Mesenchymal stem cell (in vitro differentiated cells and primary cell): ENCODE measurements around the gene PYM1.

Experiments
- DNase-seq: peaks from one replicate; pipeline ENCODE4 v3.0.0-alpha.2; 2013
- H2AFZ ChIP-seq: one replicate; pipeline ENCODE4 v1.6.1; 2013; ENCODE audit warnings: low read depth, mild to moderate bottlenecking, control low read depth, inconsistent platforms, low read length, moderate library complexity
- H2AK5ac ChIP-seq: 2 replicates; pipeline ENCODE4 v1.6.1; 2013; ENCODE audit warnings: low read length, moderate library complexity, mild to moderate bottlenecking, inconsistent platforms; ENCODE audit not compliant: severe bottlenecking
- H2BK120ac ChIP-seq: one replicate; pipeline ENCODE4 v1.6.1; 2013; ENCODE audit warnings: low read depth, mild to moderate bottlenecking, inconsistent platforms, low read length, moderate library complexity
- H2BK12ac ChIP-seq, 2 experiments: one replicate each; pipeline ENCODE4 v1.6.1; 2013; ENCODE audit warnings: inconsistent platforms in 2 of 2, low read length in 2 of 2, mild to moderate bottlenecking in 2 of 2, moderate library complexity in 2 of 2, control low read depth in 1 of 2
- H2BK15ac ChIP-seq: one replicate; pipeline ENCODE4 v1.6.1; 2013; ENCODE audit warnings: mild to moderate bottlenecking, low read depth, inconsistent platforms; ENCODE audit not compliant: poor library complexity, severe bottlenecking
- H2BK5ac ChIP-seq: 2 replicates; pipeline ENCODE4 v1.6.1; 2013; ENCODE audit warnings: low read depth, mild to moderate bottlenecking, low read length, control low read depth, inconsistent platforms; ENCODE audit not compliant: poor library complexity, severe bottlenecking
- H3K14ac ChIP-seq, 2 experiments: one replicate each; pipeline ENCODE4 v1.6.1; 2013; ENCODE audit warnings: inconsistent platforms in 2 of 2, low read length in 2 of 2, control low read depth in 1 of 2, mild to moderate bottlenecking in 1 of 2, moderate library complexity in 1 of 2
- H3K18ac ChIP-seq, 2 experiments: one replicate each; pipeline ENCODE4 v1.6.1; 2013; ENCODE audit warnings: inconsistent platforms in 2 of 2, low read length in 2 of 2, control low read depth in 1 of 2, low read depth in 1 of 2, mild to moderate bottlenecking in 1 of 2
- H3K23ac ChIP-seq, 2 experiments: one replicate each; pipeline ENCODE4 v1.6.1; 2013; ENCODE audit warnings: inconsistent platforms in 2 of 2, low read length in 2 of 2, mild to moderate bottlenecking in 2 of 2, moderate library complexity in 2 of 2, control low read depth in 1 of 2
- H3K27ac ChIP-seq: 2 replicates; pipeline ENCODE4 v1.5.1; 2013; ENCODE audit warnings: mild to moderate bottlenecking, moderate library complexity, low read length, control low read depth, inconsistent platforms; ENCODE audit not compliant: poor library complexity, severe bottlenecking
- H3K27me3 ChIP-seq, 2 experiments: 2 replicates each; pipeline versions ENCODE4 v1.6.1 to v1.7.0; 2013; ENCODE audit warnings: low read length in 2 of 2, mild to moderate bottlenecking in 2 of 2, moderate library complexity in 2 of 2, control low read depth in 1 of 2, inconsistent platforms in 1 of 2; ENCODE audit not compliant: control insufficient read depth in 1 of 2, insufficient read depth in 1 of 2
- H3K36me3 ChIP-seq, 2 experiments: 2 replicates each; pipeline versions ENCODE4 v1.6.1 to v1.7.0; 2013; ENCODE audit warnings: low read length in 2 of 2, control low read depth in 1 of 2, inconsistent platforms in 1 of 2, low read depth in 1 of 2, mild to moderate bottlenecking in 1 of 2; ENCODE audit not compliant: insufficient read depth in 2 of 2, control insufficient read depth in 1 of 2
- H3K4ac ChIP-seq, 2 experiments: one replicate each; pipeline ENCODE4 v1.6.1; 2013; ENCODE audit warnings: inconsistent platforms in 2 of 2, low read length in 2 of 2, mild to moderate bottlenecking in 2 of 2, moderate library complexity in 2 of 2, control low read depth in 1 of 2, low read depth in 1 of 2
- H3K4me1 ChIP-seq: 2 replicates; pipeline ENCODE4 v1.6.1; 2013; ENCODE audit warnings: low read depth, low read length, control low read depth; ENCODE audit not compliant: control insufficient read depth, insufficient read depth
- H3K4me2 ChIP-seq: 2 replicates; pipeline ENCODE4 v1.6.1; 2013; ENCODE audit warnings: low read length, mild to moderate bottlenecking, inconsistent platforms; ENCODE audit not compliant: poor library complexity, severe bottlenecking
- H3K4me3 ChIP-seq, 2 experiments: 2 replicates each; pipeline versions ENCODE4 v1.5.1 to v1.7.0; 2013; ENCODE audit warnings: low read length in 2 of 2, mild to moderate bottlenecking in 2 of 2, control low read depth in 1 of 2, low read depth in 1 of 2; ENCODE audit not compliant: insufficient read depth in 1 of 2
- H3K79me1 ChIP-seq: replicated peaks from 2 replicates; pipeline ENCODE4 v1.6.1; 2013; ENCODE audit warnings: mild to moderate bottlenecking, control low read depth, low read length, inconsistent platforms; ENCODE audit not compliant: poor library complexity, severe bottlenecking
- H3K9ac ChIP-seq: 2 replicates; pipeline ENCODE4 v1.7.0; 2013; ENCODE audit warnings: mild to moderate bottlenecking, low read length, moderate library complexity
- H3K9me3 ChIP-seq: 2 replicates; pipeline ENCODE4 v1.7.0; 2013; ENCODE audit warnings: mild to moderate bottlenecking, low read length; ENCODE audit not compliant: control insufficient read depth
- H4K8ac ChIP-seq: one replicate; pipeline ENCODE4 v1.6.1; 2013; ENCODE audit warnings: inconsistent platforms, mild to moderate bottlenecking, low read length, moderate library complexity
- H4K91ac ChIP-seq: one replicate; pipeline ENCODE4 v1.6.1; 2013; ENCODE audit warnings: mild to moderate bottlenecking, low read length, inconsistent platforms
- WGBS: methylation state at CpG from one replicate; pipeline ENCODE4 v1.1.7; 2013; ENCODE audit warnings: mixed read lengths; 5-methylcytosine and 5-hydroxymethylcytosine counted together

PYM1 gene

DNA sequence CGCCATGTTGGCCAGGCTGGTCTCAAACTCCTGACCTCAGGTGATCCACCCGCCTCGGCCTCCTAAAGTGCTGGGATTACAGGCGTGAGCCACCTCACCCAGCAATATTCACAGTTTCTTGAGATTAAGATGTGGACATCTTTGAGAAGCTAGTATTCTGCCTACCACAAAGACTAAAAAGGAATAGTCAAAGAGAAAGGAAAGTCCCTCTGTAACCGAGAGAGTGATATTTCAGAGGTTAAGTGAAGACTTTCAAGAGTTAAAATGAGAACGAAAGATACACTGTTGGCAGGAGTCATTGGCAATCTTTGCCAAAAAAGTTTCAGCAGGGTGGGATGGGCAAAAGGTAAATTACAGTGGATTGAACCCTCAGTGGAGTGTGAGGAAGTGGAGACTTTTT, 18.9 kb upstream of the PYM1 start:
- Histone ChIP-seq H4K8ac (no peak overlapping the region), H3K9me3 (no peaks in the 10 kb centered on the region), H2BK15ac (no peak overlapping the region), H3K9ac (no peak overlapping the region), H4K91ac (no peak overlapping the region), H3K27me3 (no peaks in the 10 kb centered on the region), H3K4me3 (no peak overlapping the region), H3K79me1 (no peaks in the 10 kb centered on the region), H3K4me1 (no peaks in the 10 kb centered on the region), H3K36me3 (peaks cover 15 to 58% of the 10 kb centered on the region in 2 experiments), H2BK12ac (no peak overlapping the region), H2AK5ac (no peak overlapping the region), H3K18ac (no peak overlapping the region), H2AFZ (no peak overlapping the region), H3K4ac (no peak overlapping the region), H3K23ac (no peak overlapping the region), H3K14ac (no peak overlapping the region), H2BK5ac (no peak overlapping the region), H3K4me2 (no peak overlapping the region), H3K27ac (no peak overlapping the region), H2BK120ac (no peak overlapping the region)
- DNase-seq: no peak
- 99% methylated on average over 3 of the region's 6 CpGs for WGBS

DNA sequence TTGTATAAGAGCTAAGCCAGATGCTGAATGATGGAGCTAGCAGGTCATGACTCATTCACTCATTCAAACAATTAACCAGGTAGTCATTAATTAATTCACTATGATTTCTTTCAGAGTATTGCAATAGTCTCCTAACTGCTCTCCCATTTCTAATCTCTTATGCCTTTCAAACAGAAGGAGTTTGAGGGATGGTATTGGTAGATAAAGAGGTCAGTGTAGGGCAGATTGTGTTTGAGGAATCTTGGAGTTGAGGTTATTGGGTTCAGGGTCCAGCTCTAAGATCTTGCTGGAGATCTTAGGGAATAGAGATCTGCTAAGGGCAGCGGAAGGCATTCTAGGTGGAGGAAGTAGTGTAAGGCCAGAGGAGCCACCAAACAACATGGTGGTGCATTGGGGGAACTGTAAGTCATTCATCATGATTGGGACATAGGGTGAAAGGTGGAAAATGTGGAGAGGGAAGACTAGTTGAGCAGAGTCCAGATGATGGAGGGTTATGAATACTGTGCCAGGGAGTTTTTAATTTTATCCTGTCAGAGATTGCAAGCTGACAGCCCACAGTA, 15.0 kb upstream of the PYM1 start:
- Histone ChIP-seq H3K9ac (no peak overlapping the region), H3K4ac (no peak overlapping the region), H2AK5ac (no peak overlapping the region), H3K18ac (no peak overlapping the region), H2BK120ac (no peak overlapping the region), H2BK15ac (no peak overlapping the region), H3K27ac (no peak overlapping the region), H3K4me1 (peaks cover 6% of the 10 kb centered on the region), H4K91ac (no peak overlapping the region), H2BK12ac (no peak overlapping the region), H2AFZ (no peak overlapping the region), H3K4me2 (no peak overlapping the region), H3K79me1 (no peaks in the 10 kb centered on the region), H2BK5ac (no peak overlapping the region), H3K9me3 (no peaks in the 10 kb centered on the region), H3K27me3 (no peaks in the 10 kb centered on the region), H4K8ac (no peak overlapping the region), H3K4me3 (no peak overlapping the region), H3K36me3 (peaks cover 23 to 70% of the 10 kb centered on the region in 2 experiments), H3K23ac (no peak overlapping the region), H3K14ac (no peak overlapping the region)
- DNase-seq: no peak
- 90% methylated on average over 1 of the region's 1 CpG for WGBS

DNA sequence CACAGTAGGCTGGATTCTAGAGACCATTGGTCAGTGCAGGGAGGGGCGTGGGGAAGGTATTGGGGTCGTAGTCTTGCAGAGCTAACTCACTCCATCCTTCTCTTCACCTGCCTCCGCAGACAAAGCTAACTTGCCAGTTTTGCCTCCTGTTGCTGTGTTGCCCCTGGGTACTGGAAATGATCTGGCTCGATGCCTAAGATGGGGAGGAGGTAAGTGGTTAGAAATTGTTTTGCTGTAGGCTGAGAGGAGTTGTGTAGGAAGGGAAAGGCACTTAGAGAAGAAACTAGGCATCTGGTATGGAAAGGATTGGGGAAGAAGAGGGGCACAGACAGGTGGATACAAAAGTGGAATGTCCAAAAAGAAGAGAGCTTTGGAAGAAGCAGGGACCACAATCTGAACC, 14.4 kb upstream of the PYM1 start:
- no peak overlapping the region for H2AK5ac ChIP-seq
- H3K79me1 ChIP-seq: no peaks in the 10 kb centered on the region
- no peak overlapping the region for H3K18ac ChIP-seq
- no peaks in the 10 kb centered on the region for H3K27me3 ChIP-seq
- no peak for DNase-seq
- H4K91ac ChIP-seq: no peak overlapping the region
- no peak overlapping the region for H2BK5ac ChIP-seq
- no peak overlapping the region for H2BK120ac ChIP-seq
- no peak overlapping the region for H3K14ac ChIP-seq
- no peak overlapping the region for H2AFZ ChIP-seq
- no peak overlapping the region for H3K27ac ChIP-seq
- H3K9me3 ChIP-seq: no peaks in the 10 kb centered on the region
- H3K4me1 ChIP-seq: peaks cover 6% of the 10 kb centered on the region
- no peak overlapping the region for H4K8ac ChIP-seq
- H3K9ac ChIP-seq: no peak overlapping the region
- no peak overlapping the region for H2BK12ac ChIP-seq
- H3K4ac ChIP-seq: no peak overlapping the region
- no peak overlapping the region for H3K4me2 ChIP-seq
- H2BK15ac ChIP-seq: no peak overlapping the region
- no peak overlapping the region for H3K4me3 ChIP-seq
- peaks cover 23 to 70% of the 10 kb centered on the region in 2 experiments for H3K36me3 ChIP-seq
- H3K23ac ChIP-seq: no peak overlapping the region
- 98% methylated on average over 3 of the region's 4 CpGs for WGBS

DNA sequence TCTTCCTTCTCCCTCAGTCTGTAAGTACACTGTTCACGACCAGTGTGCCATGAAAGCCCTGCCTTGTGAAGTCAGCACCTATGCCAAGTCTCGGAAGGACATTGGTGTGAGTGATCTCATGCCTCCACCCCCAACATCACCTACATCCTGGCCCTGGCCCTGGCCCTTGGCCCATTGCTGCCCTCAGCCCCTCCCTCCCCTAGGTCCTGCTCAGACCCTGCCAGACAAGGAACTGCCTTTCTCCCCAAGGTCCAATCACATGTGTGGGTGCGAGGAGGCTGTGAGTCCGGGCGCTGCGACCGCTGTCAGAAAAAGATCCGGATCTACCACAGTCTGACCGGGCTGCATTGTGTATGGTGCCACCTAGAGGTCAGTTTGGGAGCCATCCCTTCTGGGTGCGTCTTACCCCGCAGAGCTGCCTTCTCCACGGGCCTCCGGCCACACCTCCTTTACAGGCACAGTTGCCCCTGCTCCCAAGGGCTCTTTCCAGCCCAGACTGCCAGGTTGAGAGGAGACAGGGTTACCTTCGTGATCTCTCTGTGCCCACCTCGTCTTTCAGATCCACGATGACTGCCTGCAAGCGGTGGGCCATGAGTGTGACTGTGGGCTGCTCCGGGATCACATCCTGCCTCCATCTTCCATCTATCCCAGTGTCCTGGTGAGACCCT, 12.5 kb upstream of the PYM1 start:
- Histone ChIP-seq H3K18ac (no peak overlapping the region), H3K79me1 (peaks cover 1% of the 10 kb centered on the region), H2BK120ac (no peak overlapping the region), H3K36me3 (peaks cover 23 to 65% of the 10 kb centered on the region in 2 experiments), H3K4ac (no peak overlapping the region), H3K23ac (no peak overlapping the region), H2AK5ac (no peak overlapping the region), H2BK15ac (no peak overlapping the region), H2AFZ (peak overlapping the region; percentile 20), H3K27ac (no peak overlapping the region), H3K4me3 (no peak overlapping the region), H3K4me2 (no peak overlapping the region), H2BK12ac (no peak overlapping the region), H2BK5ac (no peak overlapping the region), H4K91ac (no peak overlapping the region), H3K27me3 (no peaks in the 10 kb centered on the region), H4K8ac (peak overlapping the region; percentile 72), H3K9me3 (no peaks in the 10 kb centered on the region), H3K9ac (peak overlapping the region; percentile 52), H3K4me1 (peaks cover 6% of the 10 kb centered on the region), H3K14ac (no peak overlapping the region)
- 21% methylated on average over 18 of the region's 18 CpGs for WGBS
- DNase-seq: peak; percentile 86
